Stimulated activated CD8-positive, alpha-beta memory T cell treated with anti-CD3 and anti-CD28 coated beads, Interleukin-12 subunit alpha, Interleukin-12 subunit beta, amount 100 ng/mL, for 4 hours (primary cell): Measurements from ENCODE around the gene OLFM1.
"Not testable (repeated sequence)": the region's sequence is repeated elsewhere in the genome, so short reads cannot be mapped to it uniquely, and the experiment has no call there.

Source experiments
- DNase-seq: peaks from one replicate; pipeline ENCODE4 v3.0.0-alpha.2; 2020; ENCODE audit warnings: low read depth

OLFM1 gene

GRCh38 chr9:135060461-135061116 is 26.9 kb upstream of the OLFM1 start:
- no peak for DNase-seq

- no peak for DNase-seq
Observed at GRCh38 chr9:135061441-135061840, 26.0 kb upstream of the OLFM1 start.

- no peak for DNase-seq
Observed at GRCh38 chr9:135062254-135062653, 25.2 kb upstream of the OLFM1 start.

- DNase-seq = not testable (repeated sequence)
Observed at GRCh38 chr9:135063466-135063865, 24.0 kb upstream of the OLFM1 start.

- not testable (repeated sequence) for DNase-seq
Observed at GRCh38 chr9:135063888-135064287, 23.6 kb upstream of the OLFM1 start.

GRCh38 chr9:135065151-135065550 is 22.3 kb upstream of the OLFM1 start:
- no peak for DNase-seq

- DNase-seq = no peak
Observed at GRCh38 chr9:135065804-135066203, 21.7 kb upstream of the OLFM1 start.

GRCh38 chr9:135066291-135066690 is 21.2 kb upstream of the OLFM1 start:
- DNase-seq = no peak

GRCh38 chr9:135067096-135067710 is 20.3 kb upstream of the OLFM1 start:
- no peak for DNase-seq

GRCh38 chr9:135068776-135069415 is 18.6 kb upstream of the OLFM1 start:
- no peak for DNase-seq

GRCh38 chr9:135069558-135070197 is 17.8 kb upstream of the OLFM1 start:
- no peak for DNase-seq

GRCh38 chr9:135070198-135070951 is 17.1 kb upstream of the OLFM1 start:
- no peak for DNase-seq

GRCh38 chr9:135070964-135071735 is 16.3 kb upstream of the OLFM1 start:
- no peak for DNase-seq

- DNase-seq = no peak
Observed at GRCh38 chr9:135073081-135073740, 14.3 kb upstream of the OLFM1 start.

- no peak for DNase-seq
Observed at GRCh38 chr9:135073741-135074305, 13.6 kb upstream of the OLFM1 start.

- DNase-seq = no peak
Observed at GRCh38 chr9:135074354-135075233, 12.9 kb upstream of the OLFM1 start.

GRCh38 chr9:135075234-135076142 is 12.0 kb upstream of the OLFM1 start:
- no peak for DNase-seq

- no peak for DNase-seq
Observed at GRCh38 chr9:135076143-135076875, 11.2 kb upstream of the OLFM1 start.
